Stimulated activated CD8-positive, alpha-beta memory T cell treated with anti-CD3 and anti-CD28 coated beads, Interleukin-2, amount 100 ng/mL, for 48 hours (primary cell): ENCODE measurements around the gene IDH3B.
A peak's percentile ranks its signal among the peaks of the same experiment; 100 is the strongest.
"Not testable (repeated sequence)": the region's sequence is repeated elsewhere in the genome, so short reads cannot be mapped to it uniquely, and the experiment has no call there.

Experiments
- DNase-seq, 2 donors: peaks; one replicate each; pipeline ENCODE4 v3.0.0-alpha.2; 2020; ENCODE audit warnings: low read depth in 2 of 2

The IDH3B gene

DNA sequence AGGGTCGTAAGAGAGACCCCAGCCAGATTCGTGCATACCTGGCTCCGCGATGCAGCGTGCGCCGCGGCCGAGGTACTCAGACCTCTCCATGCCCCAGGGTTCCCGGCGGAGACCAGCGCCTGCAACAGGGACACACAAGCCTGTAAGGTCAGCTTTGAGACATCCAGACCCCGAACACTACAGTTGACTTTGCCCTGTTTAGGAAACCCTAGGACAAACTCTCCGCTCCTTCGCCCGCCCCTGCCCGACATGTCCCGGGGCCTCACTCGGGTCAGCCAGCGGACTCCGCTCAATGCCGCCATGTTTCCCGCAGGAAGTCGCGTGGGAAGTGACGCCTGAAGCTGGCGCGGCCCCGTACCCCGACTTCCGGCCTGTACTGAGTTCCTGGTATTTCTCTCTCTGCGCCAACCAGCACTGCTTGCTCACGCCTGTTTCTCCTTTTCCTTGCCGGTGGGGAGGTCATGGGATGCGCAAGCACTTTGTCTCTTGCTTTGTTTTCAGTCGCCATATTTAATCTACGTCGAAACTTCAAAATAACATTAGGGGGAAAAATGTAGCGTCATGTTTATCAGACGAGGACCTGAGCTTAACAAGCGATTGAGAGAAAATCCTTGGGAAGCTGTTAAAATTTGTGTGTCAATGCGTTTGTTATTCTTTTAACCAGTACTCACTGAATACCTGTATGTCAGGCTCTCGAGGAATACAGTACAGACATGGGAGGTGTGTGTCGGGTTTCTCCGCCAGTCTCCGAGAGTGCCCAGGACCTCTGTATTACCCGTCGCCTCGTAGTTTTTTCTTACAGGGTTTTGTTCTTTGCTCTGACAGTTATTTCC, at the start of gene IDH3B:
TSS of gene IDH3B (minus strand) at position 330 of the 833 bp plus-strand sequence. CDS start at position 302, 28 bp downstream.
- peak; percentile 83 to 88 for DNase-seq

DNA sequence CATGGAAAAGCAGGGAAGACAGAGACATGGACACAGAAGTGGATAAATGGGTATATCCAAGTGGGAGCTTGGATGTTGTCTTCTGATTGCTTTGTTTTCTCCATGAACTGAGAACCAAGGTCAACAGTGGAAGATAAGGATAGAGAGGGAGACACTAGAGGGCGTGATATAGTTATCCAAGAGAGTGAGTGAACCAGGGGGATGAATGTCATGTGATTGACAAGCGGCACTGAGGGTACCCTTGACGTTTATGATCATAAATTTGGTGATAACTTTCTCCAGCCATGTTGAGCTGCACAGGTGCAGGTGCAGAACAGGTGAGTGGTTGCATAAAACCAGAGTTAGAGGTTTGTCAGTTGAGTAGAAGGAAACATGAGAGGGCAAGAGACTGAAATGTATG, 49.3 kb upstream of the IDH3B start:
- no peak for DNase-seq

- DNase-seq = no peak
Observed at GRCh38 chr20:2709205-2709981, 45.4 kb upstream of the IDH3B start.

GRCh38 chr20:2708665-2709064, 44.6 kb upstream of the IDH3B start:
- no peak for DNase-seq

DNA sequence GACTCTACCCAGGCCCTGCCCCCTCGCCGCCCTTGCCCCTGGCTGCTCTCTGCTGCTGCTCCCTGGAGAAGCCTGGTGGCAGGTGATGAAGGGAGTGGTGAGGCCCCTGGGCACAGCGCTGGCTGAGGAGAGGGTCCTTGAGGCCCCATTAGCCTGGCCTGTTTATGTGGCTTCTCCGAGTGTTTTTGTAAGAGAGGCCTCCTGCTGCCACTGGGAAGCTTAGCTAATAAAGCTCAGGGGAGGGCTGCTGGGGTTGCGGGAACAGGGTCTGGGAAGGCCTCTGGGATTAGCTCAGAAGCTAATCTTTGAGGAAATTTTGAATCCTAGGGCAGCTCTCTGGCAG, 44.0 kb upstream of the IDH3B start:
- DNase-seq = no peak

- no peak for DNase-seq
Observed at GRCh38 chr20:2707353-2708072, 43.5 kb upstream of the IDH3B start.

- no peak for DNase-seq
Observed at GRCh38 chr20:2706688-2707352, 42.8 kb upstream of the IDH3B start.

GRCh38 chr20:2705931-2706645, 42.1 kb upstream of the IDH3B start:
- no peak for DNase-seq

DNA sequence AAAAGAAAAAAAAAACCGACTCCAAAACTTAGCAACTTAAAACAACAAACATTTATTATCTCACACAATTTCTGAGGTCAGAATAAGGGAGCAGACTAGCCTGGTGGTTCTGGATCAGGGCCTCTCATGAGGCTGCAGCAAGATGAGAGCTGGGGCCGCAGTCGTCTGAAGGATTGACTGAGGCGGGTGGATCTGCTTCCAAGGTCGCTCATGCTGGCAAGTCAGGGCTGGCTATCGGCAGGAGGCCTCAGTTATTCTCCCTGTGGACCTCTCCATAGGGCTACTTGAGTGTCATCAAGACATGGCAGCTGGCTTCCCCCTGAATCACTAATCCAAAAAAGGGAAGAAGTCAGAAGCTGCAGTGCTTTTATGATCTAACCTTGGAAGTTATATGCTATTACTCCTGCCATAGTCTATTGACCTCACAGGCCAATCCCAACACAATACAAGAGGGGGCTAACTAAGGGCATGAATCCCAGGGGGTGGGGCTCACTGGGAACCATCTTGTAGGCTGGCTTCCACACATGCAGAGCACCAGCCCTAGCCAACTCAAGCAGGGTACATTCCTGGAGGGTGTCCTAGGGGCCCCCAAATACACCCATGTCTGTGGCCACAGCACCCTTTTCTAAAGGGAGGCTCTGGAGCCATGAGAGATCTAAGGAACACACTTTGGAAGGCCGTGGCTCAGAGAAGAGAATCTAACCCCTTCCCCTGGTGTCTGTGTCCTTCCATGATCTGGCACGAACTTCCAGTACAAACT, 39.9 kb upstream of the IDH3B start:
- DNase-seq = no peak

- DNase-seq = no peak
Observed at GRCh38 chr20:2701671-2702081, 37.7 kb upstream of the IDH3B start.

- DNase-seq = no peak
Observed at GRCh38 chr20:2700913-2701620, 37.1 kb upstream of the IDH3B start.

DNA sequence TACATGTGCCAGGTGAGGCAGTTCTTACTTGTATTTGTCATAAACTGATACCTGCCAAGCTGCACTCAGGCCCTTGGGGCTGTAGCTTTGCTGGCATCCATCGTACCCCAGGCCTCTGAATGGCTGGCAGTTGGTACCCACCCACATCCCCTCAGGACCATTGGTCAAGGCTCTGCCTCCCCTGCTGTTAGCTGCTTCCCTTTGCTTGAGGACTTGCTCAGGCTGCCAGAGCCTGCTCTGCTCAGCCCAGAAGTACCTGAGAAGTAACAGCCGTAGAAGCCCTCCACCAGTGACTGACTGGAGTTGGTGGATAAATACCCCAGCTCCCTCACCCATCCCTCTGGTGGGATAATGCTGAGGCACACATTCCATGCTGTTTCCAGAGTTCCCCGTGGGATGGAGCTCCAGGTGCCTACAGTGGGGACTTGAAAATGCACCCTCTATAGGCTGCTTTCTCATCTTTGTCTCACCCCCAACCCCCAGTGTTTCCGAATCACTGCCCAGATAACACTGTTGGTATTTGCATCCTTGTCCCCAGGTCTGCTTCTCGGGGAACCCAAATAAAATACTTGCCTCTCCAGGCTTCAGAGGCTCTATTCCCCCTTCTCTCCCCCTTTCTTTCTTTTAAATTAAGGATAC, 35.9 kb upstream of the IDH3B start:
- no peak for DNase-seq

GRCh38 chr20:2698912-2699311, 34.9 kb upstream of the IDH3B start:
- DNase-seq = no peak

GRCh38 chr20:2698186-2698817, 34.3 kb upstream of the IDH3B start:
- no peak for DNase-seq

- DNase-seq = no peak
Observed at GRCh38 chr20:2697768-2698167, 33.8 kb upstream of the IDH3B start.

GRCh38 chr20:2696646-2697045, 32.6 kb upstream of the IDH3B start:
- DNase-seq = no peak

- DNase-seq = not testable (repeated sequence)
Observed at GRCh38 chr20:2695984-2696525, 32.0 kb upstream of the IDH3B start.

GRCh38 chr20:2695206-2695983, 31.4 kb upstream of the IDH3B start:
- DNase-seq = no peak
